ENCODE results near the gene BTRC.

BTRC gene

GRCh38 chr10:101450277-101451080 is 96.5 kb downstream of the BTRC start:
- Histone ChIP-seq H3K4me3 (no peak overlapping the region), H3K27ac (no peak overlapping the region)
- TF ChIP-seq CTCF (IDR thresholded peaks at IDR 0.05) = no peak
- DNase-seq (ENCODE audit: low spot score) = no peak

GRCh38 chr10:101451261-101451660 is 97.3 kb downstream of the BTRC start:
- no peak for TF ChIP-seq CTCF (IDR thresholded peaks at IDR 0.05)
- no peak for DNase-seq (ENCODE audit: low spot score)

GRCh38 chr10:101451667-101452069 is 97.7 kb downstream of the BTRC start:
- DNase-seq (ENCODE audit: low spot score) = no peak
- no peak for TF ChIP-seq CTCF (IDR thresholded peaks at IDR 0.05)

More at GRCh38 chr10:101451261-101451660, 97.3 kb downstream of the BTRC start:
- H3K4me3 ChIP-seq = no peak overlapping the region
- H3K27ac ChIP-seq = no peak overlapping the region

GRCh38 chr10:101452176-101452575 is 98.2 kb downstream of the BTRC start:
- no peak for DNase-seq (ENCODE audit: low spot score)
- TF ChIP-seq CTCF (IDR thresholded peaks at IDR 0.05) = no peak
- Histone ChIP-seq H3K27ac (no peak overlapping the region), H3K4me3 (no peak overlapping the region)

More at GRCh38 chr10:101451667-101452069, 97.7 kb downstream of the BTRC start:
- Histone ChIP-seq H3K4me3 (no peak overlapping the region), H3K27ac (no peak overlapping the region)

- no peak overlapping the region for H3K27ac ChIP-seq
- no peak overlapping the region for H3K4me3 ChIP-seq
- TF ChIP-seq CTCF (IDR thresholded peaks at IDR 0.05) = no peak
These were observed 98.6 kb downstream of the BTRC start for GRCh38 chr10:101452593-101452992.

GRCh38 chr10:101453318-101453717 is 99.4 kb downstream of the BTRC start:
- Histone ChIP-seq H3K27ac (no peak overlapping the region), H3K4me3 (no peak overlapping the region)
- no peak for DNase-seq (ENCODE audit: low spot score)
- no peak for TF ChIP-seq CTCF (IDR thresholded peaks at IDR 0.05)

More at GRCh38 chr10:101452593-101452992, 98.6 kb downstream of the BTRC start:
- DNase-seq (ENCODE audit: low spot score) = no peak

Measured in coronary artery (tissue), 2 donors.